K562 (cell line): ENCODE measurements around the gene OSGEP. TPM values are rescaled to one million over a fixed set of nuclear protein-coding genes. Genes with fewer than 3 reads are reported as not detected.

Source experiments
- CCNT2 ChIP-seq: IDR thresholded peaks from 2 replicates; pipeline ENCODE4 v1.6.1; 2011; ENCODE audit warnings: borderline replicate concordance, low read depth, mild to moderate bottlenecking, moderate library complexity, mixed read lengths, low read length; ENCODE audit not compliant: insufficient read length; ENCODE audit errors: extremely low read depth
- CTCFL ChIP-seq: IDR thresholded peaks from 2 replicates; pipeline ENCODE4 v1.6.1; 2011; ENCODE audit warnings: borderline replicate concordance, low read depth, mild to moderate bottlenecking, moderate library complexity, low read length; ENCODE audit not compliant: insufficient read depth, poor library complexity, severe bottlenecking
- DACH1 ChIP-seq: fragments of 450-650 bp; IDR thresholded peaks from 2 replicates; pipeline ENCODE4 v1.6.1; 2018; ENCODE audit not compliant: partially characterized antibody
- FOXK1 ChIP-seq: sonication (generic); formaldehyde crosslinking; IDR thresholded peaks from 2 replicates; pipeline ENCODE4 v1.8.0; 2022; ENCODE audit warnings: missing genetic modification reagents, mild to moderate bottlenecking, borderline replicate concordance
- GTF2E2 ChIP-seq: fragments of 200-800 bp; sonication (Bioruptor generic); IDR thresholded peaks from 2 replicates; pipeline ENCODE4 v1.6.1; 2016; ENCODE audit warnings: missing genetic modification characterization, missing compliant biosample characterization
- HEY1 ChIP-seq: fragments of 250-450 bp; sonication (Bioruptor Pico); IDR thresholded peaks from 2 replicates; pipeline ENCODE4 v1.5.0; 2020; ENCODE audit warnings: mild to moderate bottlenecking, moderate library complexity, borderline replicate concordance
- HOXB6 ChIP-seq: fragments of 250-450 bp; sonication (Bioruptor Pico); IDR thresholded peaks from 2 replicates; pipeline ENCODE4 v1.5.1; 2022; ENCODE audit warnings: mild to moderate bottlenecking, borderline replicate concordance
- MEF2A ChIP-seq: IDR thresholded peaks from 2 replicates; pipeline ENCODE4 v1.6.1; 2011; ENCODE audit warnings: low read depth, mild to moderate bottlenecking, low read length, moderate library complexity; ENCODE audit not compliant: control insufficient read depth
- NCOR1 ChIP-seq: fragments of 450-650 bp; IDR thresholded peaks from 2 replicates; pipeline ENCODE4 v1.6.1; 2016; ENCODE audit warnings: mild to moderate bottlenecking, moderate library complexity
- PTTG1 ChIP-seq: fragments of 450-650 bp; IDR thresholded peaks from 2 replicates; pipeline ENCODE4 v1.6.1; 2016; ENCODE audit warnings: low read depth, mild to moderate bottlenecking, missing genetic modification characterization, missing compliant biosample characterization
- RB1 ChIP-seq: fragments of 450-650 bp; IDR thresholded peaks from 2 replicates; pipeline ENCODE4 v1.6.1; 2017; ENCODE audit warnings: low read depth, mild to moderate bottlenecking
- SMC3 ChIP-seq: conservative IDR thresholded peaks from 2 replicates; pipeline ENCODE4 v1.6.1; 2011; ENCODE audit warnings: low read depth, low read length, improper control_type of control experiment; ENCODE audit not compliant: insufficient read depth
- TRIM24 ChIP-seq, 2 experiments: fragments of 450-650 bp; IDR thresholded peaks; 2 replicates each; pipeline ENCODE4 v1.6.1; 2016
- ZNF3 ChIP-seq: fragments of 250-450 bp; sonication (Bioruptor Pico); IDR thresholded peaks from 2 replicates; pipeline ENCODE4 v1.5.0; 2021; ENCODE audit warnings: mild to moderate bottlenecking, moderate library complexity
- ZNF311 ChIP-seq: fragments of 250-450 bp; sonication (Bioruptor Pico); IDR thresholded peaks from 2 replicates; pipeline ENCODE4 v1.4.0; 2020; ENCODE audit warnings: mild to moderate bottlenecking, moderate library complexity
- ZNF324 ChIP-seq: fragments of 250-450 bp; sonication (Bioruptor Pico); IDR thresholded peaks from 2 replicates; pipeline ENCODE4 v1.4.0; 2020; ENCODE audit warnings: mild to moderate bottlenecking
- ZNF511 ChIP-seq: sonication (generic); formaldehyde crosslinking; IDR thresholded peaks from 2 replicates; pipeline ENCODE4 v1.8.0; 2022; ENCODE audit warnings: mild to moderate bottlenecking, missing genetic modification reagents
- polyA plus RNA-seq, 8 experiments: library from polyadenylated mRNA; depleted of rRNA in 4 of 8; stranded (reverse) in 5 of 8; unstranded in 3 of 8; fragments of >200 nt; fragmentation: Nextera tagmentation in 2 of 8; fragmentation: Illumina TruSeq in 1 of 8; extraction: Ambion mirVana in 2 of 8; extraction: Trizol in 1 of 8; gene quantifications; 2 replicates each; pipeline versions ENCODE4 v1.2.1 to v1.2.3, GENCODE V29; 2011 to 2014; ENCODE audit warnings: inconsistent platforms in 1 of 8, missing spikeins in 1 of 8
- total RNA-seq, 7 experiments: library from RNA; depleted of rRNA in 6 of 7; stranded (reverse); fragments of >200 nt in 6 of 7; fragmentation: Illumina TruSeq in 2 of 7; extraction: Trizol in 2 of 7; gene quantifications; 2 replicates each; pipeline versions ENCODE4 v1.2.1 to v1.2.3, GENCODE V29; 2011 to 2021; ENCODE audit warnings: low replicate concordance in 1 of 7
- TF ChIP-seq, protein P1 (sequence below): fragments of 200-800 bp; sonication (Bioruptor generic); IDR thresholded peaks from 2 replicates; pipeline ENCODE4 v1.6.1; 2016; ENCODE audit warnings: missing genetic modification characterization, missing compliant biosample characterization

OSGEP gene
- total and polyA plus RNA-seq, 9 of the 15 experiments (the other 6 are each of a cell fraction or from before 2014, with no cell fraction given), result 32.1 to 59.2 (median 44.1) TPM

GRCh38 chr14:20477211-20477876 lies 22.7 kb upstream of the OSGEP start (continued):
- TF ChIP-seq, protein P1, sequence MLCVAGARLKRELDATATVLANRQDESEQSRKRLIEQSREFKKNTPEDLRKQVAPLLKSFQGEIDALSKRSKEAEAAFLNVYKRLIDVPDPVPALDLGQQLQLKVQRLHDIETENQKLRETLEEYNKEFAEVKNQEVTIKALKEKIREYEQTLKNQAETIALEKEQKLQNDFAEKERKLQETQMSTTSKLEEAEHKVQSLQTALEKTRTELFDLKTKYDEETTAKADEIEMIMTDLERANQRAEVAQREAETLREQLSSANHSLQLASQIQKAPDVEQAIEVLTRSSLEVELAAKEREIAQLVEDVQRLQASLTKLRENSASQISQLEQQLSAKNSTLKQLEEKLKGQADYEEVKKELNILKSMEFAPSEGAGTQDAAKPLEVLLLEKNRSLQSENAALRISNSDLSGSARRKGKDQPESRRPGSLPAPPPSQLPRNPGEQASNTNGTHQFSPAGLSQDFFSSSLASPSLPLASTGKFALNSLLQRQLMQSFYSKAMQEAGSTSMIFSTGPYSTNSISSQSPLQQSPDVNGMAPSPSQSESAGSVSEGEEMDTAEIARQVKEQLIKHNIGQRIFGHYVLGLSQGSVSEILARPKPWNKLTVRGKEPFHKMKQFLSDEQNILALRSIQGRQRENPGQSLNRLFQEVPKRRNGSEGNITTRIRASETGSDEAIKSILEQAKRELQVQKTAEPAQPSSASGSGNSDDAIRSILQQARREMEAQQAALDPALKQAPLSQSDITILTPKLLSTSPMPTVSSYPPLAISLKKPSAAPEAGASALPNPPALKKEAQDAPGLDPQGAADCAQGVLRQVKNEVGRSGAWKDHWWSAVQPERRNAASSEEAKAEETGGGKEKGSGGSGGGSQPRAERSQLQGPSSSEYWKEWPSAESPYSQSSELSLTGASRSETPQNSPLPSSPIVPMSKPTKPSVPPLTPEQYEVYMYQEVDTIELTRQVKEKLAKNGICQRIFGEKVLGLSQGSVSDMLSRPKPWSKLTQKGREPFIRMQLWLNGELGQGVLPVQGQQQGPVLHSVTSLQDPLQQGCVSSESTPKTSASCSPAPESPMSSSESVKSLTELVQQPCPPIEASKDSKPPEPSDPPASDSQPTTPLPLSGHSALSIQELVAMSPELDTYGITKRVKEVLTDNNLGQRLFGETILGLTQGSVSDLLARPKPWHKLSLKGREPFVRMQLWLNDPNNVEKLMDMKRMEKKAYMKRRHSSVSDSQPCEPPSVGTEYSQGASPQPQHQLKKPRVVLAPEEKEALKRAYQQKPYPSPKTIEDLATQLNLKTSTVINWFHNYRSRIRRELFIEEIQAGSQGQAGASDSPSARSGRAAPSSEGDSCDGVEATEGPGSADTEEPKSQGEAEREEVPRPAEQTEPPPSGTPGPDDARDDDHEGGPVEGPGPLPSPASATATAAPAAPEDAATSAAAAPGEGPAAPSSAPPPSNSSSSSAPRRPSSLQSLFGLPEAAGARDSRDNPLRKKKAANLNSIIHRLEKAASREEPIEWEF, result no peak
- TF ChIP-seq ZNF324 (CRISPR knock-in tag), result no peak
- TF ChIP-seq ZNF3 (CRISPR knock-in tag), result no peak
- no peak for TF ChIP-seq ZNF511
- TF ChIP-seq GTF2E2, result no peak
- TF ChIP-seq FOXK1 (CRISPR knock-in tag), result no peak
- peak; percentile 71; the same call in 1 of the 2 replicates for TF ChIP-seq HEY1
- TF ChIP-seq CTCFL, result no peak
- peak; percentile 56; the same call in 1 of the 2 replicates for TF ChIP-seq NCOR1
- no peak for TF ChIP-seq SMC3
- TF ChIP-seq ZNF311 (CRISPR knock-in tag), result no peak
- no peak for TF ChIP-seq HOXB6 (CRISPR knock-in tag)
- TF ChIP-seq TRIM24 (IDR thresholded peaks at IDR 0.05), result 0 out of 4 replicates have a peak, but pooled peaks have one; percentile 9 to 23
- no peak for TF ChIP-seq RB1
- TF ChIP-seq DACH1, result no peak
- no peak for TF ChIP-seq CCNT2
- no peak for TF ChIP-seq PTTG1
- TF ChIP-seq MEF2A, result no peak
